ENCODE results near the gene FOLR3. TPM values are rescaled to one million over a fixed set of nuclear protein-coding genes. Genes with fewer than 3 reads are reported as not detected.
"Not testable (repeated sequence)": the region's sequence is repeated elsewhere in the genome, so short reads cannot be mapped to it uniquely, and the experiment has no call there.

The FOLR3 gene
- total RNA-seq, 1 donor from 2014 or later, result 29.0 TPM

- no peak for TF ChIP-seq CTCF (IDR thresholded peaks at IDR 0.05)
- Histone ChIP-seq H3K36me3 (no peaks in the 10 kb centered on the region), H3K9me3 (no peaks in the 10 kb centered on the region), H3K27me3 (no peaks in the 10 kb centered on the region), H3K27ac (no peak overlapping the region), H3K4me3 (no peak overlapping the region), H3K4me1 (no peaks in the 10 kb centered on the region)
- intact Hi-C loops (cut with DNase I), result no loop called here
- no peak for DNase-seq
- ATAC-seq, result peak; percentile 4
Observed at GRCh38 chr11:72138821-72139390, 3.4 kb downstream of the FOLR3 start.

- intact Hi-C loops (cut with DNase I), result no loop called here
- no peak overlapping the region for H3K4me3 ChIP-seq
- no peaks in the 10 kb centered on the region for H3K4me1 ChIP-seq
- H3K27me3 ChIP-seq, result no peaks in the 10 kb centered on the region
- no peak overlapping the region for H3K27ac ChIP-seq
- no peaks in the 10 kb centered on the region for H3K36me3 ChIP-seq
- DNase-seq, result no peak
- no peaks in the 10 kb centered on the region for H3K9me3 ChIP-seq
- ATAC-seq, result no peak
- no peak for TF ChIP-seq CTCF (IDR thresholded peaks at IDR 0.05)
Observed at GRCh38 chr11:72139500-72139899, 4.0 kb downstream of the FOLR3 start.

GRCh38 chr11:72140661-72141060 lies 5.1 kb downstream of the FOLR3 start:
- no peaks in the 10 kb centered on the region for H3K4me1 ChIP-seq
- H3K9me3 ChIP-seq, result no peaks in the 10 kb centered on the region
- intact Hi-C loops (cut with DNase I), result no loop called here
- no peaks in the 10 kb centered on the region for H3K27me3 ChIP-seq
- H3K4me3 ChIP-seq, result no peak overlapping the region
- DNase-seq (no peak), ATAC-seq (no peak)
- no peak overlapping the region for H3K27ac ChIP-seq
- H3K36me3 ChIP-seq, result no peaks in the 10 kb centered on the region
- TF ChIP-seq CTCF (IDR thresholded peaks at IDR 0.05), result no peak

GRCh38 chr11:72141066-72141465 lies 5.5 kb downstream of the FOLR3 start:
- intact Hi-C loops (cut with DNase I), result no loop called here

GRCh38 chr11:72142086-72142485 lies 6.6 kb downstream of the FOLR3 start:
- H3K4me3 ChIP-seq; H3K9me3 ChIP-seq; ATAC-seq; H3K27ac ChIP-seq; intact Hi-C loops (cut with DNase I); H3K27me3 ChIP-seq; DNase-seq; H3K36me3 ChIP-seq; H3K4me1 ChIP-seq: not testable (repeated sequence)

More at GRCh38 chr11:72141066-72141465, 5.5 kb downstream of the FOLR3 start:
- DNase-seq, result no peak
- Histone ChIP-seq H3K27ac (no peak overlapping the region), H3K4me3 (no peak overlapping the region), H3K36me3 (no peaks in the 10 kb centered on the region), H3K27me3 (no peaks in the 10 kb centered on the region), H3K9me3 (no peaks in the 10 kb centered on the region), H3K4me1 (no peaks in the 10 kb centered on the region)
- no peak for TF ChIP-seq CTCF (IDR thresholded peaks at IDR 0.05)
- no peak for ATAC-seq

GRCh38 chr11:72142543-72142942 lies 7.0 kb downstream of the FOLR3 start:
- H3K27me3 ChIP-seq; H3K4me1 ChIP-seq; H3K9me3 ChIP-seq; H3K4me3 ChIP-seq; H3K36me3 ChIP-seq; DNase-seq; intact Hi-C loops (cut with DNase I); H3K27ac ChIP-seq; ATAC-seq: not testable (repeated sequence)
